Esophagus squamous epithelium (tissue), 5 donors: ENCODE data around the gene CDC42BPB. TPM values are rescaled to one million over a fixed set of nuclear protein-coding genes. Genes with fewer than 3 reads are reported as not detected.

ENCODE experiments used
- DNase-seq: peaks from one replicate; lab custom pipeline; 2025; lab: John Stamatoyannopoulos, UW
- H3K27ac ChIP-seq, 4 donors: fragments of 200-600 bp; sonication (generic); one replicate each; pipeline ENCODE4 v1.5.1; 2016 to 2019; ENCODE audit warnings: mild to moderate bottlenecking in 1 of 4
- H3K27me3 ChIP-seq, 4 donors: fragments of 200-600 bp; sonication (generic); 1 replicate in 3 of 4; 2 replicates in 1 of 4; pipeline versions ENCODE4 v1.5.1 to v1.6.0; 2017 to 2021; ENCODE audit warnings: antibody characterized with exemption in 1 of 4
- H3K36me3 ChIP-seq, 3 donors: fragments of 200-600 bp; sonication (generic); one replicate each; pipeline ENCODE4 v1.5.1; 2016 to 2019
- H3K4me1 ChIP-seq, 3 donors: fragments of 200-600 bp; sonication (generic); one replicate each; pipeline ENCODE4 v1.5.1; 2017 to 2019
- H3K4me3 ChIP-seq, 4 donors: fragments of 200-600 bp; sonication (generic); 1 replicate in 3 of 4; 2 replicates in 1 of 4; pipeline ENCODE4 v1.5.1; 2016 to 2019; ENCODE audit warnings: mild to moderate bottlenecking in 2 of 4, moderate library complexity in 1 of 4
- H3K9me3 ChIP-seq, 3 donors: fragments of 200-600 bp; sonication (generic); one replicate each; pipeline ENCODE4 v1.5.1; 2016 to 2019
- POLR2A ChIP-seq, 4 donors: fragments of 450-650 bp; IDR thresholded peaks; one replicate each; pipeline ENCODE4 v1.6.1; 2017; ENCODE audit warnings: antibody characterized with exemption in 4 of 4, mild to moderate bottlenecking in 4 of 4, moderate library complexity in 3 of 4
- WGBS, 2 donors: methylation state at CpG; one replicate each; pipeline ENCODE4 v1.1.5; 2018; 5-methylcytosine and 5-hydroxymethylcytosine counted together
- intact Hi-C: fragments of 100-400 bp; cut with DNase I; formaldehyde crosslinking; loops from one replicate; pipeline ENCODE4 v1.15.0; 2022
- total RNA-seq, 4 donors: library from RNA; depleted of rRNA; stranded (reverse); fragments of >200 nt; gene quantifications; one replicate each; pipeline ENCODE4 v1.1.0, GENCODE V29; 2016
- TF ChIP-seq, protein P1 (sequence below), 6 experiments: fragments of 450-650 bp in 4 of 6; fragments of 200-600 bp in 2 of 6; sonication (generic) in 2 of 6; IDR thresholded peaks; one replicate each; pipeline ENCODE4 v1.5.1; 2016 to 2019; ENCODE audit warnings: antibody characterized with exemption in 6 of 6, mild to moderate bottlenecking in 4 of 6, moderate library complexity in 4 of 6
- donor health status: DM: yes; HTN: yes; CAD: no.

Gene CDC42BPB
- total RNA-seq, 4 donors from 2014 or later, result 43.7 to 98.2 (median 81.2) TPM

DNA sequence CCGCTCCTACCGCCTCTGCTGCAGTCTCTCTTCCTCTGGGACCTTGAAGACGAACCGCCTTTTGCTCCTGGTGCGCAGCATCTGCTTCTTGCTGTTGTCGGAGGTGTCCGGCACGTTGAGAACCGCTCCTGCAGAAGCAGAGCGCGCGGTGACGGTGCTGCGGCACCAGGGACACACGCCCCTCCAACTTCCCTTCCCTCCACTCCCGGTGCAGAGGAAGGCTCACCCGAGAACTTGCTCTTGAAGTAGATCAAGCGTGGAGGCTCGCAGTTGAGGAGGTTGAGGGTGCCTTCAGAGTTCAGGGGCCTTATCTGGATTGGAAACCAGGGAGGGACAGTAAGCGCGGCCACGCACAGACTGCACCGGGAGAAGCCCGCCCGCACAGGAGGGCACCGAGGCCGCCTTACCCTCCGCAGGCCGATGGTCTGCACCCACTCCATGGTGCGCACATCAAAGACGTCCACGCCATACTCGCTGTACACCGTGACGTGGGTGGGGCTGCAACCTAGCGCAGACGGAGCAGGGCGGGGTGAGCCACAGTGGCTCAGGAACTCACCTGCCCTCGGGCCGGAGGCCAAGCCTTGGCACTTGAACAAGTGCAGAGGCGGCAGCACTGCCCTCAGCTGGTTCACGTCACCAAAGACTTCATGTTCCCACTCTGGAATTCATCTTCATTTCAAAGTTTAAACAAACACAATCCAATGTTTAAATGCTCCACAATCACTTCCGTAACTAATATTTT is 117.4 kb downstream of the CDC42BPB start:
- no peak overlapping the region for H3K4me3 ChIP-seq
- peak overlapping the region in 1 of 4 donors; percentile 29 for H3K27ac ChIP-seq
- no peak for TF ChIP-seq POLR2A (IDR thresholded peaks at IDR 0.05)
- TF ChIP-seq, protein P1, sequence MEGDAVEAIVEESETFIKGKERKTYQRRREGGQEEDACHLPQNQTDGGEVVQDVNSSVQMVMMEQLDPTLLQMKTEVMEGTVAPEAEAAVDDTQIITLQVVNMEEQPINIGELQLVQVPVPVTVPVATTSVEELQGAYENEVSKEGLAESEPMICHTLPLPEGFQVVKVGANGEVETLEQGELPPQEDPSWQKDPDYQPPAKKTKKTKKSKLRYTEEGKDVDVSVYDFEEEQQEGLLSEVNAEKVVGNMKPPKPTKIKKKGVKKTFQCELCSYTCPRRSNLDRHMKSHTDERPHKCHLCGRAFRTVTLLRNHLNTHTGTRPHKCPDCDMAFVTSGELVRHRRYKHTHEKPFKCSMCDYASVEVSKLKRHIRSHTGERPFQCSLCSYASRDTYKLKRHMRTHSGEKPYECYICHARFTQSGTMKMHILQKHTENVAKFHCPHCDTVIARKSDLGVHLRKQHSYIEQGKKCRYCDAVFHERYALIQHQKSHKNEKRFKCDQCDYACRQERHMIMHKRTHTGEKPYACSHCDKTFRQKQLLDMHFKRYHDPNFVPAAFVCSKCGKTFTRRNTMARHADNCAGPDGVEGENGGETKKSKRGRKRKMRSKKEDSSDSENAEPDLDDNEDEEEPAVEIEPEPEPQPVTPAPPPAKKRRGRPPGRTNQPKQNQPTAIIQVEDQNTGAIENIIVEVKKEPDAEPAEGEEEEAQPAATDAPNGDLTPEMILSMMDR (IDR thresholded peaks at IDR 0.05), result peak in 1 of 6 experiments; percentile 5
- peaks cover 0 to 23% (median 4%) of the 10 kb centered on the region in 3 donors for H3K4me1 ChIP-seq
- no peaks in the 10 kb centered on the region for H3K9me3 ChIP-seq
- H3K27me3 ChIP-seq, result no peaks in the 10 kb centered on the region
- WGBS, 2 donors, result 75 to 88% methylated on average over 23 to 25 of the region's 43 CpGs
- H3K36me3 ChIP-seq, result peaks cover 43 to 100% (median 50%) of the 10 kb centered on the region in 3 donors
- DNase-seq, result no peak
- intact Hi-C loops, result no loop called here

DNA sequence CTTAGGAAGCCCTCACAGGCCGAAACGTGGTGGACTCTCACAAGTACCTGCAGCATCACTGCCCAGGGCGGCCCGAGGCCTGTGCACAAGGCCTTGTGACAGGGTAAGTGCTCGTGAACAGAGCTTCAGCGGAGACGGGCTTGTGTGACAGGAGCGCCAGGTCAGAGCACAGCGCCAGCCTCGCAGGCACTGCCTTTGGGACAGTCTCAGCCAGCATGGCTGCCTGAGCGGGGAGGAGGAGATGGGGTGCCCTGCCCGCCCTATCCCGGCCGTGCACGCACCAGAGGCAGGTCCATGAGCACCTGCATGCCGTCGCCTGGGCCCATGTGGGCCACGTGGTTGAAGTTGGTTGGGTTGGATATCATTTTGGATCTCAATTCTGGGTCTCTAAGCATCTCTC is 118.0 kb downstream of the CDC42BPB start:
- Histone ChIP-seq H3K9me3 (no peaks in the 10 kb centered on the region), H3K4me1 (peaks cover 0 to 23% (median 4%) of the 10 kb centered on the region in 3 donors), H3K36me3 (peaks cover 37 to 98% (median 47%) of the 10 kb centered on the region in 3 donors), H3K27ac (no peak overlapping the region), H3K27me3 (no peaks in the 10 kb centered on the region), H3K4me3 (no peak overlapping the region)
- WGBS, 2 donors, result 76 to 92% methylated on average over 3 to 7 of the region's 18 CpGs
- no peak for TF ChIP-seq POLR2A (IDR thresholded peaks at IDR 0.05)
- TF ChIP-seq, protein P1 (IDR thresholded peaks at IDR 0.05), result no peak
- intact Hi-C loops, result no loop called here
- no peak for DNase-seq

DNA sequence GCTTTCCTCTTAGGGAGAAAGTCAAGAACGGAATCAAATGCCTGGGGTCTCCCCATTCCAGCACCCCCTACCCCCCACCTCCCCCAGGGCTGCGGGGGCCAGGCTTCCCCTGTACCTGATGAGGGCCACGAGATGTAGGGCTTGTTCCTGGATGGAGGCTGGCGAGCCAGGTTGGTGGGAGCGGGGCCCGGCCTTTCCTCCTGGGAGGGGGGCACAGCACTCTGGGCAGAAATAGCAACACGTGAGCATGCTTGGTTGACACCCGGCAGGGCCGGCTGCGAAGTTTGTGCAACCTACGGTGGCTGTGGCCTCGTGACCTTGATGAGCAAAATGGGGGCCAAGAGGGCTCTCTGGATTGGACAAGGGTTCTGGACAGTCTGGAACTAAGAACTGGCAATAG is 119.2 kb downstream of the CDC42BPB start:
- intact Hi-C loops, result no loop called here
- Histone ChIP-seq H3K27ac (no peak overlapping the region), H3K4me3 (no peak overlapping the region), H3K27me3 (no peaks in the 10 kb centered on the region), H3K4me1 (peaks cover 0 to 23% (median 4%) of the 10 kb centered on the region in 3 donors), H3K36me3 (peaks cover 27 to 98% (median 44%) of the 10 kb centered on the region in 3 donors), H3K9me3 (no peaks in the 10 kb centered on the region)
- 93% methylated on average over 3 of the region's 12 CpGs; no CpG with 5 or more reads in 1 of the 2 donors for WGBS, 2 donors
- no peak for TF ChIP-seq POLR2A (IDR thresholded peaks at IDR 0.05)
- TF ChIP-seq, protein P1 (IDR thresholded peaks at IDR 0.05), result no peak
- DNase-seq, result no peak

DNA sequence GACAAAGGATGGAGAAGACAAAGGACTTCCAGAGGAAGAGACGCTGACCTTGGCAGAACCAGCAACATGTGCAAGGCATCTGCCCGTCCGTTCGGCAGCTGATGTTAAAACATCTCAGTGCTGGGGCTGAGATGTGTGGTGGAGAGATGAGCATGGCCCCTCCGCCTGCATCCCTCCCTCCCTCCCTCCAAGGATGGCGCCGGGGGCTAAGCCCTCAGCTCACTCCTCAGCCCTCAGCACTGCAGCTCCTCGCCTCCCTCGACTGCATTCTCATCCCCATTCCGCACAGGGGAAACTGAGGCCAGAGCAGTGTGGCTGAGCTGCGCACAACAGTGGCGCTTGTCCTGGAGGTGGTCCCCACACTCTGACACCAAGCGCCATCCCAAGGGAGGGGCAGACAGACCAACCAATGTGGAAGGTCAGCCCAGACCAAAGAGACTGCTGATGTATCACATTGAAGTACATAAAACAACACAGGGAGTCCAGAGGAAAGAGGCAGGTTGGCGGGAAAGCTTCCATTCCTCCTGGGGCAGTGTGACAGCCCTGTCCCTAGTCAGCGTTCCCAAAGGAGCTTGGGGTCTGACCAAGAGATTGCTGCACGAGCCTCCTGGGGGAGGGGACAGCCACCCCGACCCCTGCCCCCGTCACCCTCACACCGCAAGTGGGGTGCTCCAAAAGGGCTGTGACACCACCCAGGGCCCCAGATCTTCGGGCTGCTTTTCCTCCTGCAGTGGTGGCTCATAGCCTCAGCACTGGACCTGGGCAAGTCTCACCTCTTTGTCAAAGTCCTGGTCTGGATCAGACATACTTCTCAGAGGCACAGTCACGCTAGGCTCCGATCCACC is 119.8 kb downstream of the CDC42BPB start:
- Histone ChIP-seq H3K4me1 (peaks cover 0 to 23% (median 4%) of the 10 kb centered on the region in 3 donors), H3K27me3 (no peaks in the 10 kb centered on the region), H3K9me3 (no peaks in the 10 kb centered on the region), H3K36me3 (peaks cover 26 to 98% (median 47%) of the 10 kb centered on the region in 3 donors), H3K27ac (no peak overlapping the region), H3K4me3 (no peak overlapping the region)
- DNase-seq, result no peak
- intact Hi-C loops, result no loop called here
- WGBS, 2 donors, result 85 to 90% methylated on average over 13 to 14 of the region's 22 CpGs
- TF ChIP-seq POLR2A (IDR thresholded peaks at IDR 0.05), result no peak
- TF ChIP-seq, protein P1 (IDR thresholded peaks at IDR 0.05), result no peak
